H1 (cell line): ENCODE data around the gene VSIG10L2. TPM values are rescaled to one million over a fixed set of nuclear protein-coding genes. Genes with fewer than 3 reads are reported as not detected.

Experiments used
- BCL11A ChIP-seq, 2 experiments: IDR thresholded peaks; one replicate each; pipeline ENCODE4 v1.6.1; 2011; ENCODE audit warnings: low read depth in 2 of 2, low read length in 2 of 2, mild to moderate bottlenecking in 2 of 2
- CHD1 ChIP-seq: IDR thresholded peaks from 2 replicates; pipeline ENCODE4 v1.6.1; 2012; ENCODE audit warnings: low read depth, low read length, improper control_type of control experiment
- FOSL1 ChIP-seq: IDR thresholded peaks from 2 replicates; pipeline ENCODE4 v1.6.1; 2011; ENCODE audit warnings: mild to moderate bottlenecking, low read depth, low read length, moderate library complexity; ENCODE audit not compliant: insufficient read depth
- GTF2F1 ChIP-seq: IDR thresholded peaks from 2 replicates; pipeline ENCODE4 v1.6.1; 2012; ENCODE audit warnings: low read depth, low read length, improper control_type of control experiment, borderline replicate concordance
- HDAC2 ChIP-seq, 2 experiments: fragments of 300-600 bp in 1 of 2; sonication (generic) in 1 of 2; IDR thresholded peaks; 2 replicates each; pipeline ENCODE4 v1.6.1; 2011 to 2012; ENCODE audit warnings: low read depth in 2 of 2, low read length in 2 of 2, mild to moderate bottlenecking in 2 of 2, moderate library complexity in 2 of 2, borderline replicate concordance in 1 of 2, inconsistent platforms in 1 of 2
- RAD21 ChIP-seq, 2 experiments: IDR thresholded peaks in 1 of 2; conservative IDR thresholded peaks in 1 of 2; 2 replicates each; pipeline ENCODE4 v1.6.1; 2011; ENCODE audit warnings: low read depth in 2 of 2, low read length in 2 of 2, improper control_type of control experiment in 1 of 2, inconsistent platforms in 1 of 2, mild to moderate bottlenecking in 1 of 2, moderate library complexity in 1 of 2
- RNF2 ChIP-seq: fragments of 200-900, 300-1000 bp; sonication (generic); IDR thresholded peaks from 2 replicates; pipeline ENCODE4 v1.7.1; 2016; ENCODE audit warnings: borderline replicate concordance, low read depth, mild to moderate bottlenecking, antibody characterized with exemption, low read length; ENCODE audit not compliant: poor library complexity, severe bottlenecking; ENCODE audit errors: missing control alignments
- ZNF274 ChIP-seq: IDR thresholded peaks from 2 replicates; pipeline ENCODE4 v1.7.0; 2012; ENCODE audit warnings: low read length, borderline replicate concordance; ENCODE audit errors: extremely low read depth
- polyA plus RNA-seq, 7 experiments: library from polyadenylated mRNA; depleted of rRNA in 3 of 7; stranded (reverse) in 5 of 7; unstranded in 2 of 7; fragments of >200 nt in 5 of 7; fragments of 200-250 nt in 2 of 7; gene quantifications; 1 replicate in 5 of 7; 2 replicates in 1 of 7; 4 replicates in 1 of 7; pipeline versions ENCODE4 v1.2.1 to v1.2.3, GENCODE V29; 2011 to 2013; ENCODE audit warnings: missing spikeins in 2 of 7, mixed read lengths in 2 of 7
- total RNA-seq: library from RNA; stranded (reverse); fragmentation: NEBNext Ultra II Directional; extraction: Animal tissue kit (Norgen Biotek cat#: 25700); gene quantifications from 2 replicates; pipeline ENCODE4 v1.2.1, GENCODE V29; 2021
- TF ChIP-seq, protein P1 (sequence below): IDR thresholded peaks from 2 replicates; pipeline ENCODE4 v1.6.1; 2011; ENCODE audit warnings: low read length, improper control_type of control experiment

The VSIG10L2 gene
- total and polyA plus RNA-seq, 2 of the 8 experiments (the other 6 are each of a cell fraction or from before 2014, with no cell fraction given) = not detected

DNA sequence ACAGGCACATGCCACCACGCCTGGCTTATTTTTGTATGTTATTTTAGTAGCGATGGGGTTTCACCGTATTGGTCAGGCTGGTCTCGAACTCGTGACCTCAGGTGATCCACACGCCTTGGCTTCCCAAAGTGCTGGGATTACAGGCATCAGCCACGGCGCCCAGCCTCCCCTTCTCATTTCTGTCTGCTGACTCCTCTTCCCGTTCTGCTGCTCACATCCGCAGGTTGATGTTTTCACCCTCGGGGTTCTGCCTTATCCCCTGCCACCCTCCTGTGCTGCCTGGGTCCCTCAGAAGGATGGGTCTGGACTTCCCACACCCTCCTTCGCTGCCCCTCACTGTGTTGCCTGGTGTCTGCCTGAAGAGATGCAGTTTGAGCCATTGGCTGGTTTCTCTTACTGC lies 19.2 kb upstream of the VSIG10L2 start (continued):
- TF ChIP-seq BCL11A (IDR thresholded peaks at IDR 0.05; ENCODE audit: low read depth in 2 of 2, low read length in 2 of 2) (no peak), ZNF274 (no peak), FOSL1 (no peak), GTF2F1 (no peak), RAD21 (IDR thresholded peaks at IDR 0.05 in 1 of 2, conservative IDR thresholded peaks at IDR 0.05 in 1 of 2; ENCODE audit: low read depth in 2 of 2, low read length in 2 of 2) (no peak), RNF2 (no peak), HDAC2 (IDR thresholded peaks at IDR 0.05; ENCODE audit: borderline replicate concordance in 1 of 2, low read depth in 2 of 2, low read length in 2 of 2) (no peak), CHD1 (no peak)
- TF ChIP-seq, protein P1, sequence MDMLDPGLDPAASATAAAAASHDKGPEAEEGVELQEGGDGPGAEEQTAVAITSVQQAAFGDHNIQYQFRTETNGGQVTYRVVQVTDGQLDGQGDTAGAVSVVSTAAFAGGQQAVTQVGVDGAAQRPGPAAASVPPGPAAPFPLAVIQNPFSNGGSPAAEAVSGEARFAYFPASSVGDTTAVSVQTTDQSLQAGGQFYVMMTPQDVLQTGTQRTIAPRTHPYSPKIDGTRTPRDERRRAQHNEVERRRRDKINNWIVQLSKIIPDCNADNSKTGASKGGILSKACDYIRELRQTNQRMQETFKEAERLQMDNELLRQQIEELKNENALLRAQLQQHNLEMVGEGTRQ = no peak
